Hematopoietic multipotent progenitor cell treated with erythropoietin and hydrocortisone succinate and interleukin-3 and kit ligand, for 15 days (in vitro differentiated cells): Measurements from ENCODE around the gene PPP1R15A.
A peak's percentile ranks its signal among the peaks of the same experiment; 100 is the strongest.
"Not testable (repeated sequence)": the region's sequence is repeated elsewhere in the genome, so short reads cannot be mapped to it uniquely, and the experiment has no call there.

Experiments
- DNase-seq: peaks from one replicate; pipeline ENCODE4 v3.0.0-alpha.2; 2015; ENCODE audit warnings: low spot score

Gene PPP1R15A

DNA sequence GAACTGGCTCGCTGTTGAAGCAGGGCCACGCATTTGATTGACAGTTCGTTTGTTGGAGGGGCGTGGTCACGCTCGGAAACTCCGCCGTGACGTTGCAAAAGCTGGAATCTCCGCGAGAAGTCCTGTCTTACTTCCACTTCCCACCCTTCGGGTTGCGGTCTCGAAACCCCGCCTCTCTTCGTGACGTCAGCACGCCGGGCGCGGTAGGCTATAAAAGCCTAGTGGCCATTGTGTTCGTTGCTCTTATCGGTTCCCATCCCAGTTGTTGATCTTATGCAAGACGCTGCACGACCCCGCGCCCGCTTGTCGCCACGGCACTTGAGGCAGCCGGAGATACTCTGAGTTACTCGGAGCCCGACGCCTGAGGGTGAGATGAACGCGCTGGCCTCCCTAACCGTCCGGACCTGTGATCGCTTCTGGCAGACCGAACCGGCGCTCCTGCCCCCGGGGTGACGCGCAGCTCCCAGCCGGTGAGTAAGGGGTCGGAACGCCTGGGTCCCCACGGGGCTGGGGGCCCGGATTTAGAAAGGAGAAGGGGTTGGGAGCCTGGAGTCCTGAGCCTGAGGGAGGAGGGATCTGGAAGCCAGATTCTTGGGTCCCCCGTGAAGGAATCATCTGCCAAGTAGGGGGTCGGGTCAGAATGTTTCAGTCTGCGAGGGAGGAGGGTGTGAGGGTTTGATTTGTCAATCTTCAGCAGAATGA, at the start of gene PPP1R15A:
PPP1R15A (plus strand) TSS at position 240 of the 702 bp plus-strand sequence. CDS start 813 bp downstream, outside the sequence.
- DNase-seq, result peak; percentile 99

DNA sequence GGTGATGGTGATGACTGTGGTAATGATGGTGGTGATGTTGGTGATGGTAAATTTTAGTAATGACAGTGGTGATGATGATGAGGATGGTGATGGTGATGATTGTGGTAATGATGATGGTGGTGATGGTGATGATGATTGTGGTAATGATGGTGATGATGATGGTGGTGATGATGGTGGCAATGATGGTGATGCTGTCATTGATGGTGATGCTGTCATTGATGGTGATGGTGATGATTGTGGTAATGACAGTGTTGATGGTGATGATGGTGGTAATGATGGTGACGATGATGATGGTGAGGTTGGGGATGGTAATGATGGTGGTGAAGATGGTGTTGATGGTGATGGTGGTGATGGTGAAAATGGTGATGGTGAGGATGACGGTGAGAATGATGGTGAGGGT, 49.7 kb upstream of the PPP1R15A start:
- DNase-seq, result no peak

DNA sequence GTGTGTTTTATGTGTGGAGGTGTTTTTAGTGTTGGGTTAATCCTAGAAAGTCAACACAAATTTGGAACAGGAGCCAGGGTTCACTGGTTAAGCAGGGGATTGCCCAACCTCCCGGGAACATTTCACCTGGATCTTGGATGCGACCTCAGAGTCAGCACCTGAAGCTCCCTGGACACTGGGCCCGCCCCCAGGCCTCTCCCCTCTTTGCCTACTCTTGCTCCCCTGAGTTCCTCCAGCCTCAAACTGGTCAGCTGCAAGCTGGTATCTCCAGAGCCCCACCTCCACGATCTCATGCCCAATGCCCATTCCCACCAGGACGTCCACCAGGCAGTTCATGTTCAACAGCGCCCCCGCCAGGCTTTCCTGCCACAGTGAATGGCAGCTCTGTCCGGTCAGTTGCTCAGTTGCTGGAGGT, 45.6 kb upstream of the PPP1R15A start:
- no peak for DNase-seq

DNA sequence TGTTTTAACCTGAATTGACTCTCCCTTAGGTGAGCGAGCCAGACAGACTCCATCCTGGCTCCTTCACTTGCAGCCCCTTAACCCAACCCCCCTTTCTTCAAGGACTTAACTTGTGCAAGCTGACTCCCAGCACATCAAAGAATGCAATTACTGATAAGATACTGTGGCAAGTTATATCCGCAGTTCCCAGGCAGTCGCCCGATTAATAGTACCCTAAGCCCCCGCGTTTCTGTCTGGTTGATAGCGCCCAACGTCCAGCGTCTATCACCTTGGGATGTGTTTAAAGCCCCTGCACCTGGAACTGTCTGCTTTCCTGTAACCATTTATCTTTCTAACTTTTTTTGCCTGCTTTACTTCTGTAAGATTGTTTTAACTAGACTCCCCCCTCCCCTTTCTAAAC, 42.1 kb upstream of the PPP1R15A start:
- no peak for DNase-seq

DNA sequence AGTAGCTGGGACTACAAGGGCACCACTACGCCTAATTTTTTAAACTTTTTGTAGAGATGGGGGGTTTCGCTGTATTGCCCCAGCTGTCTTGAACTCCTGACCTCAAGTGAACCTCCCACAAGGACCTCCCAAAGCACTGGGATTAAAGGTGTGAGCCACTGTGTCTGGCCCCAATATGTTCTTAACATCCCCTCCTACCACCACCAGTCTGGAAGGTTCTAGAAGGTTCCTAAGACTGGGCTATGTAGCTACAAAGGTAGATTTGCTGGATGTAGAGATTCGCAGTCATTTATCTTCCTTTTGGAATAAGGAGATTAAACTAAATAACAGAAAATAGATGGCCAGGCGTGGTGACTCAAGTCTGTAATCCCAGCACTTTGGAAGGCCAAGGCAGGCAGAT, 41.3 kb upstream of the PPP1R15A start:
- no peak for DNase-seq

DNA sequence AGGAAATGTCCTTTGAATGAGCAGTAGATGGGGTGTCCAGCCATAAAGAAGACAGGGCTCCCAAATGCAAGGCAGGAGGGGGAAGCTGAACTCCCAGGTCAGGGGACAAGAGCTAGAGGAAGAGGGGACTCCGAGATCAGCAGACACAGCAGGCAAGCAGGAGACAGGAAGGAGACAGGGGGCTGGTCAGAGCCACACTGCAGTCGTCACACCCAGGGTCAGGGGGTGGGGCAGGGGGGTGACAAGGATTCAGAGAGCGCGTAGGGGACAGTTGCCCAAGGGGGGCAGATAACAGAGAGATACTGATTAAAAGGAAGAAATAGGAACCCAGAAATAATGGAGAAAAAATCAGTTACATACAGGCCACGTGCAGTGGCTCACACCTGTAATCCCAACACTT, 39.2 kb upstream of the PPP1R15A start:
- DNase-seq, result no peak

DNA sequence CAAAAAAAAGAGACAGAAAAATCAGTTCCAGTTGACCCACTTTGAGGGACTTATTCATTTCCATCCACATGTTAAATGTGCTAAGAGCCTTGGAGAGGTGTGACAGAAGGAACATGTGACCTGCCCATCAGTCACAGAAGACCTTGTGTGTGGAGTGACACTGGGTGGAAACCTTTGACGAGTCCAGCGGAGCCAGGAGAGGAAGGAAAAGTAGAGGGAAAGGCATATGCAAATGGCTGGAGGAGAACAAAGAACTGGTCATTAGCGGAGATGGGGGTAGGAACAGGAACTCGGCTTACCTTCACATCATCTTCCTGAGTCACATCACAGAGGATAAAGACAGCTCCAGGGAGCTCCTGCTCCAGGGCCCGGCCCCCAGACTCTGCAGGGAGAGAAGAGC, 38.2 kb upstream of the PPP1R15A start:
- DNase-seq, result no peak

DNA sequence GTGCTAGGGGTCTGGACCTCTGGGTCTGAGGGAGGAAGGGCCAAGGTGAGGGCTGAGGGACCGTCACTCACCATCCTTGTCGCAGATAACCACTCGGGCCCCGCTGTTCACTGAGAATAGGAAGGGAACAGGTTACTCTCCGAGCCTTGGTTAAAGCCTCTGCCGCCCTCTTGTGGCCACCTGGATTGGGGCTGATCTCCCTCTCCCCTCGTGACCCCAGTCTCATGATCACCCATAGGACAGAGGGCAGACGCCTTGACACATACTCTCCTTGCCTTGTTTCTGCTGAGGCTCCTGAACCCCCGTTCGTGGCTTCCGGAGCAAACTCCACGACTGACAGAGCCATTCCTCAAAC, 36.5 kb upstream of the PPP1R15A start:
- DNase-seq, result peak; percentile 87

DNA sequence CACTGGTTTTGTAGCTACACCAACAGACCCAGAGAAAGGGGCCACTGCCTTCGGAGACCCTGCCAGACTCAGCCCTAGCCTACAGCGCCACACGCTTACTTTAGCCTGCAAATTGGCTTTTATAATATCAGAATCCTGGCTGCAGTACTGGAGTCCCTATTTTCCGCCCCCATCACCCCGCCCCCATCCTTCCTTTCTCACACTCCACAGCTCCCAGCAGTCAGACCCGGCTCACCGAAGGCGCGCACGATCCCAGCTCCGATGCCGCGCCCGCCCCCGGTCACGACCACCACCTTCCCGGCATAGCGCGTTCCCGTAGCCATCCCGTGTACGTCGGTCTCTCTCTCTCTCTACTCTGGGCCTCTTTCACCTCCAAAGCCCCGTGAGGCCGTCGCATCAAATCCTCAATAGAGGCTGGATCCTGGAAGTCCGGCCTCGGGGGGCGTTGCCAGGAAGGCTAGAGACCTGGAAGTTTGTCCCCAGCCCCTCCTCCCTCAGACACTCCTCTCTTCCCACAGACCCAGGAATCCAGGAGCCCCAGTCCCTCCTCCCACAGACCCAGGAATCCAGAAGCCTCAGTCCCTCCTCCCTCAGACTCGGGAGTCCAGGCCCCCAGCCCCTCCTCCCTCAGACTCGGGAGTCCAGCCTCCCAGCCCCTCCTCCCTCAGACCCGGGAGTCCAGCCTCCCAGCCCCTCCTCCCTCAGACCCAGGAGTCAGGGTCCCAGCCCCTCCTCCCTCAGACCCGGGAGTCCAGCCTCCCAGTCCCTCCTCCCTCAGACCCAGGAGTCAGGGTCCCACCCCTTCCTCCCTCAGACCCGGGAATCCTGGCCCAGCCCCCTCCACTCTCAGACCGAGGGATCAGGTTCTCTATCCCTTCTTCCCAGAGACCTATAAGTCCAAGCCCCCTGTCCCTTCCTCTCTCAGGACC, 35.9 kb upstream of the PPP1R15A start, which contains the start of gene HSD17B14:
HSD17B14 (minus strand) TSS at position 403 of the 929 bp plus-strand sequence; CDS start at position 323, 80 bp downstream.
- DNase-seq, result no peak

DNA sequence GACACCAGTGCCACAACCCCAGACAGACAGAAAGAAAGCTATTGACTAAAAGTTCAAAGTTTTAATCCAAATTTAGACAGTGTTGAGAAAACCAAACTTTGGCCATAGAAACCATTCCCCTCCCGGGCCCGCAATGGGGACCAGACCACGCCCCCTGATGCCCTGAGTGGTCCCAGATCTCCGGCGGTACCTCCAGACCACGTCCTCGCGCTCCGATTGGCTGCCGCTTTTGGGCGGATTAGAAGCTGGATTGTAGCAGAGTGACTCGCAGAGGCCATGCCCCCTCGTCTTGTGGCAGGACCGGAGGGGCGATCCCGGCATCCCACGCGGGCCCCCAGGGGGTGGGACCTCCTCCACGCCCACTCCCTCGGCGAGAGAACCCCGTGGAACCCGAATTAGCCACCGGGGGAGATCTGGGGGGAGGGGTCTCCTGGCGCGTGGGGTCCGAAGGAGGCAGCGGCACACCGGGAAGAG, 35.1 kb upstream of the PPP1R15A start:
- DNase-seq, result peak; percentile 60

DNA sequence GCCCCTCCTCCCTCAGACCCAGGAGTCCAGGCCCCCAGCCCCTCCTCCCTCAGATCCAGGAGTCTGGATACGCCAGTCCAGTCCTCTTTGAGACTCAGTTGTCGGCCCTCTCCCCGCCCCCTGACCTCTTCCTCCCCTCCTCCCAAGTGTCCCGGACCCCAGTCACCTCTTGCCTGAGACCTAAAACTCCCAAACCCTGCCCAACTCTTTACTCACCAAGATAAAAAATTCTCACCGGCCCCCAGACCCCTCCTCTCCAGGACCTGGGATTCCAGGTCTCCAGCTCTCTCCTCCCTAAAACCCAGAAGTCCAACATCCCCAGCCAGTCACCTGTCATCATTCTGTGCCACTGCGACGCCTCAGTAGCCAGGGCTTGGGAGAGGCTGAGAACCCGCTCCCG, 34.5 kb upstream of the PPP1R15A start:
- DNase-seq, result no peak

DNA sequence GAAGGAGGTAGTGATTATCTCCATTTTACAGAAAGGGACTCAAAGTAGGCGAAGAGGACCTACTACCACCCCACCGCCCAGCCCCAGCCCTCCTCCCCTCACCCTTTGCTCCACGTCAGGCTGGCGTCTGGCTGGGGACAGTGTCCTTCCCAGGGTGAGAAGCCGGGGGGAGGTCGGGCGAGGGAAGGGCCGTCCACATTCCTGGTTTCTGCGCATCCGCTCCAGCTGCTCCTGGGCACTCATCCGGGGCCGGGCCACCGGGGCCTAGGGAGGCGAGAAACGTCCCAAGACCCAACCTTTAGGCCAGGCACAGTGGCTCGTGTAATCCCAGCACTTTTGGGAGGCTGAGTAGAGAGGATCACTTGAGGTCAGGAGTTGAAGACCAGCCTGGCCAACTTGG, 31.2 kb upstream of the PPP1R15A start:
- DNase-seq, result no peak

DNA sequence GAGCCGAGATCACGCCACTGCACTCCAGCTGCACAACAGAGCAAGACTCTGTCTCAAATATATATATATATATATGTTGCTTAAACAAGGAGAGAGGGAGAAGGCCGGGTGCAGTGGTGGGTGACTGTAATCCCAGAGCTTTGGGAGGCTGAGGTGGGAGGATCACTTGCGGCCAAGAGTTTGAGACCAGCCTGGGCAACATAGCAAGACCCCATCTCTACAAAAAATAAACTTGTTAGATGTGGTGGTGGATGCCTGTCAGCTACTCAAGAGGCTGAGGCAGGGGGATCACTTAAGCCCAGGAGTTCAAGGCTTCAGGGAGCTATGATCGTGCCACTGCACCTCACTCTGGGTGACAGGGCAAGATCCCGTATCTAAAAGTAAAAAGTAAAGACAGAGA, 30.6 kb upstream of the PPP1R15A start:
- no peak for DNase-seq

DNA sequence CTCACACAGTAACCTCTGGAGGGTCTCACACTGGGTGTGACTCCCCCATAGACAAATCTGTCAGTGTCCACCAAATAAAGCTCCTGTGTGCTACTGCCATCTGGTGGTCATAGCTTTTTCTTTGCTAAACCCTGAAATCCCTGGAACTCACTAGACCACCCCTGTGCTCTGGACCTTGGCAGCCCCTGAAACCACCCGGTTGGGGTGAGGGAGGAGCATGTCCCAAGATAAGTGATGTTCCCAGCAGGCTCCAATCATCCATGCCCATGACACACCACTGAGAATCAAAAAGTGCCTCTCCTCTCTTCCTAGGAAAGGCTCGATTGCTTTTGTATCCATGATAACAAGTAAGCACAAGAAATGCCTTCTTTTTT, 29.4 kb upstream of the PPP1R15A start:
- peak; percentile 79 for DNase-seq

DNA sequence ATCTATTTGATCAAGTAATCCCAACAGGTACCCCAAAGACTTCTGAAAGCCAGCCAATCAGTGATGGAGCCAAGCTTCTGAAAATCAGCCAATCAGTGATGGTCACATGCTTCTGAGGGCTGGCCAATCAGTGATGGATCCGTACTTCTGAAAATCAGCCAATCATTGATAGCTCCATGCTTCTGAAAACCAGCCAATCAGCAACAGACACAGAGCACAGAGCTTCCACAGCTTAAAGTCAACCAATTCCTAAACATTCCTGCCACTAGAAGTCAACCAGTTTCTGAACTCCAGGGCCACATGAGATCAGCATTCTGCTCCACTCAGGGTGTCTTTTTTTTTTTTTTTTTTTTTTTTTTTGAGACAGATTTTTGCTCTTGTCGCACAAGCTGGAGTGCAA, 27.7 kb upstream of the PPP1R15A start:
- peak; percentile 50 for DNase-seq

DNA sequence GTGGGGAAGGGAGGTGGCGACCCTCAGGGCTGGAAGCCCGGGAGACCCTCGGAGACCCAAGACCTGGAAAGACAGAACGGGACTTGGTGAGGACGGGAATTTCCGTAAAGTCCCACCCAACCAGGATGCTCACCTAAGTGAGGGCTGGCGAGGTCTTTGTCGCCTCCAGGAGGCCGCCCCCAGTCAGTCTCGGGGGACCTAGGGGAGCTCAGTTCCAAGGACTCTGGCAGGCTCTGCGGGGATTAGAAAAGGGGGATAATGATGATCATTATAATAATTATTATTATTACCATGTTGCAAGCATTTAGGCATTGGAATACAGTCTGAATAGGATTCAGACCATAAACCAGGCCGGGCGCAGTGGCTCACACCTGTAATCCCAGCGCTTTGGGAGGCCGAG, 26.8 kb upstream of the PPP1R15A start:
- no peak for DNase-seq

DNA sequence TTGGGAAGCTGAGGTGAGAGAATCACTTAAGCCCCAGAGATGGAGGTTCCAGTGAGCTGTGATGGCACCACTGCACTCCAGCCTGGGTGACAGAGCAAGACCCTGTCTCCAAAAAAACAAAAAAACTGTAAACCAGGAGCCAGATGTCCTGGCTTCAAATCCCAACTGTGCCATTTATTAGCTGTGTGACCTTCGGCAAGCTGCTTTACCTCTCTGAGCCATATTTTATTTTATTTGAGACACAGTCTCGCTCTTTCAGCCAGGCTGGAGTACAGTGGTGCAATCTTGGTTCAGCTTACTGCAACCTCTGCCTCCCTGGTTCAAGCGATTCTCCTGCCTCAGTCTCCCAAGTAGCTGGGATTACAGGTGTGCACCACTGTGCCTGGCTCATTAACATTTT, 25.6 kb upstream of the PPP1R15A start:
- DNase-seq, result not testable (repeated sequence)

DNA sequence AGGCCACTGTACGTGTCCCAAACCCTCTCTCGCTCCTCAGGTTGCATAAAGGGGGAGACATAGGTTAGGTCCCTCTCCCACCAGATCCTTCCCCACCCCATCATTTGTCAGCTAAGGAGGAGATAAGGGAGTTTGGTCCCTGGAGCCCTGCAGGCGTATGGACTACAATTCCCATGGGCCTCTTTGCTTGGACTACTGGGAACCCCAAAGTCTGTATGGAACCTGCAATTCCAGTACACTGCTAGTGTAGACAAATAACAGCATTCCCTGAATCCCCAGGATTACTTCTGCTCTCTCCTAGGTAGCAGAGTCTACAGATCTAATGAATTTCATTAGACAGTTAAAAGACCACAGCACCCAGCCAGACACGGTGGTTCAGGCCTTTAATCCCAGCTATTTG, 19.9 kb upstream of the PPP1R15A start:
- DNase-seq, result no peak

DNA sequence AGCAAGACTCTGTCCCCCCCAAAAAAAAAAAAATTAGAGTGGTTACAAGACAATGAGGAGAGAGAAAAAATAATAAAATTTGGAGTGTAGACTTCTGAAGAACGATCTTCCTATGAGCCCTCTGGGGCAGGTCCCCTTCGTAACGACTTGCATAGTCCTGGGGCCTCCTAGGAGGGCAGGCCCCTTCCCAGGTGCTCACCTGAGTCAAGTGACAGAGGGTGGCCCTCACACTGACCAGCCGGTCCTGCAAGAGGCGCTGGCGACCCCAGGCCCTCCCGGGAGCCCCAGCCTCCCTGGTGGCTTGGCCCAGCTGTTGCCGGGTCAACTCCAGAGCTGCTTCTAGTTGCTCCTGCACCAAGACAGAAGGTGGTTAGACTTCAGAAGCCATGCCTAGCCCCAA, 18.7 kb upstream of the PPP1R15A start:
- no peak for DNase-seq

DNA sequence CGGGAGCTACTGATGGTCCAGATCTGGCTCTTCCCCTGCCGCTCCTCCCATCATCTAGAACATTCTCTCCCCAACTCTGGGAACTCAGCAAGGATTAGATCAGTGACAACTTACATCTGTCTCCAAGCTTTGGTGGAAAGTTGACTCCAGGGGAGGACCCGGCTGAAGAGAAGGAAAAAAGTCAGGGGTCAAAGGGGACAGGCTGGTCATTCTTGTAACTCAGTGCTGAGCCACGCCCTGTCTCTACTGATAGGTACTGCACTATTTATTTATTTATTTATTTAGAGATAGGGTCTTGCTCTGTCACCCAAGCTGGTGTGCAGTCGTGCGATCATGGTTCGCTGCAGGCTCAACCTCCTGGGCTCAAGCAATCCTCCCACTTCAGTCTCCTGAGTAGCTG, 18.1 kb upstream of the PPP1R15A start:
- DNase-seq, result no peak

DNA sequence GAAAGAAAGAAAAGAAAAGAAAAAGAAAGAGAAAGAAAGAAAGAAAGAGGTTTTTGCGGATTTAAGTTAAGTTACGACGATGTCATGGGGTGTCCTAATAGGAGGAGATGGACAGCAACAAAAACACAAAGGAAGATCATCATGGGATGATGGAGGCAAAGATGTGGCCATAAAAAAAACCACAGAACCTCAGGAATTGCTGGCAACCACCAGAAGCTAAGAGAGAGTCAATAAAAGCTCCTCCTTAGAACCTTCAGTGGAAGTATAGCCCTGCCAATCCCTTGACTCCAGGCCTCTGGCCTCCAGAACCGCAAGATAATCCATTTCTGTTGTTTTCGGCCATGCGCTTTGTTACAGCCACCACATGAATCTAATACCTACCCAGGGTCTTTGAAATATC, 15.3 kb upstream of the PPP1R15A start:
- no peak for DNase-seq

DNA sequence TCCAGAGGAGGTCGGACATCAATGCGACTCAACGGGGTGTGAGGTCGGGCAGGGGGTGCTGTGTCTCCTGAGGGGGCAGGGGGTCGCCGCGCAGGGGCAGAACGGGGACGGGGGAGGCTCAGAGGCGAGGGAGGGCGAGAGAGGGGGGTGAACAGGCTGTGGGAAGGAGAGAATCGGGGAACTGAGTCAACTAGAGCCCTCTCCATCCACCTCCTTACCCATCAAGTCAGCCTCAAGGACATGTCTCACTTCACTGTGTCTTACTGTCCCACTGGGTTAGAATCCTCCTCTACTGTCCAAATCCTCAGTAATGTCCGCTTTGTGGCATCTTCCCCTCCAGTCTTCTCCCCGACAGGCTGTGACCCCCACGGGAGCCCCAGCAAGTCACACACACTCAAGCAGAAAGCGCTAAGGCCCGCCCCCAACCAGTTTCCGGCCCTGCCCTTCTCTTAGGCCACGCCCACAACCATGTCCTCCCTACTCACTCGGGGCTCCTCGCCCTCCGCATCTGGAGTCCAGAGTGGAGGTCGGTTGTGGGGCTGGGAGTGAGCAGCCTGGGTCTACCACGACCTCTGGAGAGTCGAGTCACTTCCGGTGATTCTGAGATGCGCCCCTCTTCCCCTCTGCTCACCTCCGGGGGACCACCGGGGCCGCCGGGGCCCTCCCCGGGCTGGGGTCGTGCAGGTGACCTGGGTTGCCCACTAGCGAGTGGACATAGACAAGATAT, 13.1 kb upstream of the PPP1R15A start:
- peak; percentile 77 for DNase-seq
